ENCODE results near the gene PFDN1. TPM values are rescaled to one million over a fixed set of nuclear protein-coding genes. Genes with fewer than 3 reads are reported as not detected.

Gene PFDN1
- total RNA-seq, 3 donors from 2014 or later (not counting 1 experiment from before 2014, with no cell fraction given) = 28.0 to 39.1 (median 37.6) TPM

DNA sequence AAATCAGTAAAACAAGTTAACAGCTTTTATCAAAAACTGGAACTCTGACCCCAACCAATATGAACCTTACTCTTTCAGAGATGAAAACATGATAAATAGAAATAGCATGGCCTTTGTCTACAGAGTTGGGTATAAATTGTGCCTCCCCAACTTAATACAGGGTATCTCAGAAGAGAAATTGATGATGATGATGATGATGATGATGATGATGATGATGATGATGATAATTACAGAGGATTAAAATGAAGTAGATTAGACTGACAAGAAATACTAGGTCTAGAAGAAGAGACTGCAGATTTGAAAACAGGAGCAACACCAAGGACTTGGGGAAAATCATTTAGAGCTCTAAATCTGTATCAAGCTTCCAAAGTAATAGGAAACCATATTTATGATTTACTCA is 27.1 kb downstream of the PFDN1 start:
- no peaks in the 10 kb centered on the region for H3K9me3 ChIP-seq (ENCODE audit: control insufficient read depth, insufficient read depth, low read length)
- Mint-ChIP-seq H3K27me3 (ENCODE audit: low read depth in 2 of 2) (no peaks in the 10 kb centered on the region), H3K4me1 (peaks cover 6 to 18% of the 10 kb centered on the region in 2 donors), H3K4me3 (no peak overlapping the region), H3K36me3 (no peaks in the 10 kb centered on the region), H3K9me3 (peaks cover 0 to 2% of the 10 kb centered on the region in 2 donors), H3K27ac (no peak overlapping the region)
- no peak for ATAC-seq
- no peak overlapping the region for H3K4me3 ChIP-seq (ENCODE audit: low read length)
- no peaks in the 10 kb centered on the region for H3K27me3 ChIP-seq (ENCODE audit: control insufficient read depth, insufficient read depth, low read length)
- DNase-seq = no peak
- no peak overlapping the region for H3K27ac ChIP-seq (ENCODE audit: low read length)
- peaks cover 2% of the 10 kb centered on the region for H3K36me3 ChIP-seq (ENCODE audit: control insufficient read depth, insufficient read depth, low read length)
- TF ChIP-seq, protein P1, sequence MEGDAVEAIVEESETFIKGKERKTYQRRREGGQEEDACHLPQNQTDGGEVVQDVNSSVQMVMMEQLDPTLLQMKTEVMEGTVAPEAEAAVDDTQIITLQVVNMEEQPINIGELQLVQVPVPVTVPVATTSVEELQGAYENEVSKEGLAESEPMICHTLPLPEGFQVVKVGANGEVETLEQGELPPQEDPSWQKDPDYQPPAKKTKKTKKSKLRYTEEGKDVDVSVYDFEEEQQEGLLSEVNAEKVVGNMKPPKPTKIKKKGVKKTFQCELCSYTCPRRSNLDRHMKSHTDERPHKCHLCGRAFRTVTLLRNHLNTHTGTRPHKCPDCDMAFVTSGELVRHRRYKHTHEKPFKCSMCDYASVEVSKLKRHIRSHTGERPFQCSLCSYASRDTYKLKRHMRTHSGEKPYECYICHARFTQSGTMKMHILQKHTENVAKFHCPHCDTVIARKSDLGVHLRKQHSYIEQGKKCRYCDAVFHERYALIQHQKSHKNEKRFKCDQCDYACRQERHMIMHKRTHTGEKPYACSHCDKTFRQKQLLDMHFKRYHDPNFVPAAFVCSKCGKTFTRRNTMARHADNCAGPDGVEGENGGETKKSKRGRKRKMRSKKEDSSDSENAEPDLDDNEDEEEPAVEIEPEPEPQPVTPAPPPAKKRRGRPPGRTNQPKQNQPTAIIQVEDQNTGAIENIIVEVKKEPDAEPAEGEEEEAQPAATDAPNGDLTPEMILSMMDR (IDR thresholded peaks at IDR 0.05) = no peak
- H3K4me1 ChIP-seq (ENCODE audit: control insufficient read depth, insufficient read depth, low read length) = peaks cover 5% of the 10 kb centered on the region
- intact Hi-C loops (cut with micrococcal nuclease) = no loop called here

- Histone ChIP-seq H3K9me3 (ENCODE audit: control insufficient read depth, insufficient read depth, low read length) (no peaks in the 10 kb centered on the region), H3K4me1 (ENCODE audit: control insufficient read depth, insufficient read depth, low read length) (peaks cover 5% of the 10 kb centered on the region), H3K36me3 (ENCODE audit: control insufficient read depth, insufficient read depth, low read length) (no peaks in the 10 kb centered on the region), H3K27me3 (ENCODE audit: control insufficient read depth, insufficient read depth, low read length) (no peaks in the 10 kb centered on the region), H3K27ac (ENCODE audit: low read length) (peak overlapping the region; percentile 25), H3K4me3 (ENCODE audit: low read length) (no peak overlapping the region)
- TF ChIP-seq, protein P1 (IDR thresholded peaks at IDR 0.05) = no peak
- H3K27me3 Mint-ChIP-seq (ENCODE audit: low read depth in 2 of 2) = no peaks in the 10 kb centered on the region
- 56% methylated on average over 6 of the region's 6 CpGs for WGBS (ENCODE audit: insufficient coverage)
- intact Hi-C loops (cut with micrococcal nuclease) = no loop called here
- ATAC-seq (peak in 1 of 3 donors; percentile 34), DNase-seq (no peak)
- no peak overlapping the region for H3K4me3 Mint-ChIP-seq
- H3K27ac Mint-ChIP-seq = peak overlapping the region in 1 of 2 donors; percentile 31
- H3K36me3 Mint-ChIP-seq = no peaks in the 10 kb centered on the region
- peaks cover 0 to 2% of the 10 kb centered on the region in 2 donors for H3K9me3 Mint-ChIP-seq
- H3K4me1 Mint-ChIP-seq = peaks cover 6 to 24% of the 10 kb centered on the region in 2 donors
Observed at GRCh38 chr5:140273401-140273877, 29.5 kb downstream of the PFDN1 start.

DNA sequence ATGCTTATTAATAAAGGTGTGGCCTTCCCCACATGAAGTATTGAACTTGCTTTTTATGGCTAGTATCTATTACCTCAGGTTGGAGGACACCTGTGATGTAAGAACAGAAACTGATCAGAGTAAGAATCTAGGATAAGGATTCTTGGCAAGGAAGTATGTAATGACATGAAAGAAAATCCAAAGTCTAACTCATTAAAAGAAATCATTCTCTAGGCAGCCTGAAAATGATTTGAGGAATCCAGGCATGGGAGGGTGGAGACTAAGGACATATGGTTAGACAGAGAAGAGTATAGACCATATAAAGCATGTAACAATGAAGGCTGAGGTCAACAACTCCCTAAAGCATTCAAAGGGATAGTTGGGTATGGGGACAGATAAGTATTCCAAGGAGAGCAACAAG is 32.9 kb downstream of the PFDN1 start:
- H3K4me1 ChIP-seq (ENCODE audit: control insufficient read depth, insufficient read depth, low read length) = peaks cover 8% of the 10 kb centered on the region
- intact Hi-C loops (cut with micrococcal nuclease) = no loop called here
- Mint-ChIP-seq H3K4me3 (no peak overlapping the region), H3K27ac (no peak overlapping the region), H3K36me3 (no peaks in the 10 kb centered on the region), H3K27me3 (ENCODE audit: low read depth in 2 of 2) (no peaks in the 10 kb centered on the region), H3K4me1 (peaks cover 18 to 42% of the 10 kb centered on the region in 2 donors), H3K9me3 (no peaks in the 10 kb centered on the region)
- H3K27ac ChIP-seq (ENCODE audit: low read length) = no peak overlapping the region
- H3K27me3 ChIP-seq (ENCODE audit: control insufficient read depth, insufficient read depth, low read length) = no peaks in the 10 kb centered on the region
- TF ChIP-seq, protein P1 (IDR thresholded peaks at IDR 0.05) = no peak
- no peak overlapping the region for H3K4me3 ChIP-seq (ENCODE audit: low read length)
- no peak for ATAC-seq
- H3K36me3 ChIP-seq (ENCODE audit: control insufficient read depth, insufficient read depth, low read length) = no peaks in the 10 kb centered on the region
- no peaks in the 10 kb centered on the region for H3K9me3 ChIP-seq (ENCODE audit: control insufficient read depth, insufficient read depth, low read length)
- DNase-seq = no peak

- no peaks in the 10 kb centered on the region for H3K27me3 Mint-ChIP-seq (ENCODE audit: low read depth in 2 of 2)
- Histone ChIP-seq H3K36me3 (ENCODE audit: control insufficient read depth, insufficient read depth, low read length) (no peaks in the 10 kb centered on the region), H3K4me3 (ENCODE audit: low read length) (no peak overlapping the region), H3K9me3 (ENCODE audit: control insufficient read depth, insufficient read depth, low read length) (no peaks in the 10 kb centered on the region), H3K4me1 (ENCODE audit: control insufficient read depth, insufficient read depth, low read length) (peaks cover 3% of the 10 kb centered on the region), H3K27ac (ENCODE audit: low read length) (no peak overlapping the region), H3K27me3 (ENCODE audit: control insufficient read depth, insufficient read depth, low read length) (no peaks in the 10 kb centered on the region)
- ATAC-seq = no peak
- no peak overlapping the region for H3K4me3 Mint-ChIP-seq
- H3K27ac Mint-ChIP-seq = no peak overlapping the region
- TF ChIP-seq, protein P1 (IDR thresholded peaks at IDR 0.05) = no peak
- intact Hi-C loops (cut with micrococcal nuclease) = no loop called here
- H3K36me3 Mint-ChIP-seq = no peaks in the 10 kb centered on the region
- peaks cover 18 to 32% of the 10 kb centered on the region in 2 donors for H3K4me1 Mint-ChIP-seq
- 83% methylated on average over 9 of the region's 9 CpGs for WGBS (ENCODE audit: insufficient coverage)
- no peaks in the 10 kb centered on the region for H3K9me3 Mint-ChIP-seq
- no peak for DNase-seq
Observed at GRCh38 chr5:140267559-140268018, 35.3 kb downstream of the PFDN1 start.
